NCI-H1417 (cell line): Measurements from ENCODE around the gene CCDC12.

ENCODE experiments used
- DNase-seq, 3 experiments: peaks; one replicate each; lab custom pipeline; 2025; lab: John Stamatoyannopoulos, UW

The CCDC12 gene

GRCh38 chr3:46957092-46957820 is 19.3 kb downstream of the CCDC12 start:
- DNase-seq = no peak

DNA sequence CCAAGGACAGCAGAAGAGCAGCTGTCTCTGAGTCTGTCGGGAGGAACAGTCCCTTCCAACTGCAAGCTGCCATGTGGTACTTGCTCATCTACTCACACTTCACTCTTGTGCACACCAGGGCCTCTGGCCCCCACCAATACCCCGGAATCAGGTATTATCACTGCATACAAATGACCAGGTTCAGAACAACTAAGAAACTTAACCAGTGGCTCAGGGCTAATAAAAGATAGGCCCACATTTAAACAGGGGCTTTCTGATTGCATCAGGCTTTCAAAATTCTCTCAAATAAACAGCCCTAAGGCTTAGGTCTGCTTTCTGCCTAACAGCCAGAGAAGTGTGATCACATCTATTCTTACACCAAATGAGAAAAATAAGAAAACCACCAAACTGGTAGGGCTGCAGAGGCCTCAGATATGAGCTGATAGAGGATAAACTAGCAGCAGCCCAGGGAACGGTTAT is 20.7 kb downstream of the CCDC12 start:
- no peak for DNase-seq

GRCh38 chr3:46955157-46955556 is 21.4 kb downstream of the CCDC12 start:
- DNase-seq = no peak

DNA sequence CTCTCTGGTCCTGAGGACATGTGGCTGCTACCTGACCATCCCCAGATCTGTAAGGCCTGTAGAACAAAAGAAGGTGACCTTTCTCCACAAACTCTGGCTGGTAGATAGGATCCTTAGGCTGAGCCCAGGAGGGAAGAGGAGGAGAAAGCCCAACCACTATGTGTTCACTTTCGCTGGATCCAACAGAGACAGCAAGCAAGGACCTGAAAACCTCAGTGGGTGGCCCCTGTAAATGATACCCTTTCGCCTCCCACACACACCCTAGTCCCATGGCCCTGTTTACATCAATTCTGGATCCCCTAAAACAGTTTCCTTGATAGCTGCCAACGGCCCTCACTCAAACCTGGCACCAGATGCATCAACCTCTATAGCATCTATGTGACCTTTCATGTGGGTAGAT is 22.4 kb downstream of the CCDC12 start:
- DNase-seq = peak in 1 of 3 experiments; percentile 43

DNA sequence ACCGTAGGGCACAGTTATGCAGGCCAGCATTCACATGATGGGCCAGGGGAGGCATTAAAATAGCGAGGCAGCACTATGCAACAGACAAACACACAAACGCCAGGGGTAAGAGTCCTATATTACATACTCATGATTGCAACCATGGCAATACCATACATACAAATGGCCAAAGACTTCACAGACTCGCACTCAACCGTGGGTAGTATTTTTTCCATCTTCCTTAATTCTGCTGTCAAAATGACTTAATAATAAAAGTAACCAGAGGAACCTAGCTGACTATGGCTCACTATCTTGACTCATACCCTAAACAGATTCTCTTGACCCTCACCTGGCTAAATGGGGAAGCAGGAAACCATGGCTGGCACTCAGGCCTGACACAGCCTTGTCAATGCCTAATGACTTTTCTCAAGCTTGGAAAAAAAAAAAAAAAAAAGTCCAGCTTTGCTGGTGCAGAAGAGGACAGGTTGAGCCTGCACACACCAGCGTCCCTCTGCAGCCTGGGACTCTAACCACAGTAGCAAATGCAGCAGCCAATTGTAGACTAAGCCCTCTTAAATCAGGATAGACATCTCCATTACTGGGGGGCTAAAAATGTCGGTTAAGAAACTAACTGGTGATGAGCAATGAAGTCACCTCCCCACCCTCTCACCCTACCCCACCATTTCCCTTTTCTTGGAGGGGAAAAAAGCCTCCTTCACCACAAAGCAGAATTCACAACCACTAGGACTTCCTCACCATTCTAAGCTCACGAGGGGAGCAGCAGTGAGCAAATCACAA is 23.1 kb downstream of the CCDC12 start:
- DNase-seq = no peak

- no peak for DNase-seq
Measured at GRCh38 chr3:46952813-46953212, 23.7 kb downstream of the CCDC12 start.

GRCh38 chr3:46950650-46951241 is 25.8 kb downstream of the CCDC12 start:
- no peak for DNase-seq

GRCh38 chr3:46950177-46950576 is 26.4 kb downstream of the CCDC12 start:
- no peak for DNase-seq

DNA sequence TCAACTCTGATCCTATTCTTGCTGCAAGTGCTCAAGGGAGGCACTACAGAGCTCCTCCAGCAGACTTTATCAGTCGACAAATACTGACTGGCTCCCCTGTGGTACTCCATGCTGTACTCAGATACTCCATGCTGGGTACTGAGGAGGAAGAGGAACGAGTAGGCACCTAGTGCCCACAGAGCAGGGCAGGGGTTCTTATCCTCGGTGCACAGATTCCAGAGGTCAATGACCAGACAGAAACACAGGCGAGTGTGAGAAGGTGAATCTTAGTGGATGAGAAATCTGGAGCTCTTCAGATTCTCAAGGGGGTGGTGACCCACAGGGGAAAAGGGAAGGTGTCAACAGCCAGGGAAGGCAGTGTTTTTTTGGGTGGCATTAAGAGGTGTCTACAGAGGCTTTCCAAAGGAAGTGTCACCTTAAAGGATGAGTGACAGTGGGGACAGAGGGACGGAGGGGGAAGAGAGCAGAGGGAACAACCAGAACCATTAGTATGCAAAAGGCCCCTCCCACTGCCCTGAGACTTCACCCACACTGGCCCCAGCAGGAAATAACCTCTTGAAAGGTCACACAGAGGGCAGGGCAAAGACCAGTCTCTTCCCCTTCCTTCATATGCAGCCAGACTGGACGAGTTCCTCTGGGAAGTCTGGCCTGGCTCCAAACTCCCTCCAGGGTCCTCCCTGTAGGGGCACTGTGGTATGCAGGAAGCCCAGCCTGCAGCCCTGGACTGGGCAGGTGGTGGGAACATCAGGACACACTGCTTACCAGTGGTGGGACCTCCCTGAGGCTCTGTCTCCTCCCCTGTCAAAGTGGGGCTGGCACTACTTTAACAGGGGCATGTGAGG is 27.5 kb downstream of the CCDC12 start:
- DNase-seq = no peak

GRCh38 chr3:46947981-46948791 is 28.4 kb downstream of the CCDC12 start:
- DNase-seq = no peak

- DNase-seq = no peak
Measured at GRCh38 chr3:46947546-46947901, 29.0 kb downstream of the CCDC12 start.

GRCh38 chr3:46946856-46947545 is 29.5 kb downstream of the CCDC12 start:
- DNase-seq = no peak

GRCh38 chr3:46946416-46946815 is 30.1 kb downstream of the CCDC12 start:
- no peak for DNase-seq

GRCh38 chr3:46944191-46944590 is 32.4 kb downstream of the CCDC12 start:
- DNase-seq = no peak

- no peak for DNase-seq
Measured at GRCh38 chr3:46943237-46944187, 33.0 kb downstream of the CCDC12 start.

GRCh38 chr3:46942481-46943236 is 33.9 kb downstream of the CCDC12 start:
- no peak for DNase-seq

DNA sequence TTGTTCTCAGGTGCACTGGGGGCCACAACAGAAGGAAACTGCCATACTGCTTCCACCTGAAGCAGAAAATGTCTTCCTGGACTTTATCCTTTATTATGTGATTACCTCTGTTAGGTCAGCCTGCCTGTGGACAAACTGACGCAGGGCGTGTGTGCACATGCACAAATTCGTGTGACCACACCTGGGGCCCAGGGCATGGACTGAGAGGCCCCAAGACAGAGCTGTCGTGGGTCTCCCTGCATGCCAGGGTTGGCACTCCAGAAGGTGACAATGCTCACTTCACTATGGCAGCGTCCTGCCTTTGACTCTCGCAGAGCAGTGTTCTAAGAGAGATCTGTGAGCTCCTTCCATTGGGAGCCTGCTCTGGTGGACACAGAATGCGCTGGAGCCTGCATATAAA is 34.5 kb downstream of the CCDC12 start:
- no peak for DNase-seq

GRCh38 chr3:46939578-46940445 is 36.7 kb downstream of the CCDC12 start:
- DNase-seq = no peak
